Keratinocyte (primary cell): ENCODE measurements around the gene CHAC2. TPM values are rescaled to one million over a fixed set of nuclear protein-coding genes. Genes with fewer than 3 reads are reported as not detected.
A peak's percentile ranks its signal among the peaks of the same experiment; 100 is the strongest.

Experiments
- DNase-seq: peaks from one replicate; pipeline ENCODE4 v3.0.0-alpha.2; 2011; ENCODE audit warnings: low read depth, missing footprints, low spot score
- FAIRE-seq: peaks from 2 replicates; lab custom pipeline; 2011; peaks lifted over from hg19 to GRCh38; lab: Jason Lieb, UNC
- H2AFZ ChIP-seq: 2 replicates; pipeline ENCODE4 v1.6.0; 2012; ENCODE audit warnings: low read length, control low read depth, inconsistent platforms; ENCODE audit not compliant: control insufficient read depth
- H3K27ac ChIP-seq: 2 replicates; pipeline ENCODE4 v1.5.1; 2011; ENCODE audit warnings: low read length; ENCODE audit not compliant: control insufficient read depth, insufficient read depth
- H3K27me3 ChIP-seq: 3 replicates; pipeline ENCODE4 v1.6.0; 2011; ENCODE audit warnings: low read length; ENCODE audit not compliant: control insufficient read depth, insufficient read depth; ENCODE audit errors: extremely low read depth
- H3K36me3 ChIP-seq, 2 experiments: 2 replicates in 1 of 2; 3 replicates in 1 of 2; pipeline ENCODE4 v1.5.1; 2011; ENCODE audit warnings: low read length in 2 of 2, mild to moderate bottlenecking in 1 of 2; ENCODE audit not compliant: control insufficient read depth in 2 of 2, insufficient read depth in 2 of 2; ENCODE audit errors: extremely low read depth in 1 of 2
- H3K4me1 ChIP-seq: 3 replicates; pipeline ENCODE4 v1.5.1; 2011; ENCODE audit warnings: low read length; ENCODE audit not compliant: control insufficient read depth, insufficient read depth; ENCODE audit errors: extremely low read depth
- H3K4me2 ChIP-seq: 3 replicates; pipeline ENCODE4 v1.6.0; 2011; ENCODE audit warnings: low read depth, low read length; ENCODE audit not compliant: control insufficient read depth, insufficient read depth; ENCODE audit errors: extremely low read depth
- H3K4me3 ChIP-seq, 3 experiments: fragments of 200-600 bp in 1 of 3; sonication (generic) in 1 of 3; 2 replicates in 2 of 3; 3 replicates in 1 of 3; pipeline ENCODE4 v1.5.1; 2011 to 2016; ENCODE audit warnings: low read length in 3 of 3, mild to moderate bottlenecking in 3 of 3, control low read depth in 2 of 3, inconsistent platforms in 1 of 3, low read depth in 1 of 3, mixed read lengths in 1 of 3, mixed run types in 1 of 3, moderate library complexity in 1 of 3; ENCODE audit not compliant: control insufficient read depth in 2 of 3, insufficient read depth in 2 of 3; ENCODE audit errors: extremely low read depth in 1 of 3
- H3K79me2 ChIP-seq: 2 replicates; pipeline ENCODE4 v1.6.0; 2012; ENCODE audit warnings: low read length; ENCODE audit not compliant: control insufficient read depth, insufficient read depth
- H3K9ac ChIP-seq: 3 replicates; pipeline ENCODE4 v1.6.0; 2011; ENCODE audit warnings: low read length; ENCODE audit not compliant: control insufficient read depth, insufficient read depth; ENCODE audit errors: extremely low read depth
- H3K9me1 ChIP-seq: 3 replicates; pipeline ENCODE4 v1.6.0; 2011; ENCODE audit warnings: low read length; ENCODE audit not compliant: control insufficient read depth, insufficient read depth; ENCODE audit errors: extremely low read depth
- H3K9me3 ChIP-seq: 2 replicates; pipeline ENCODE4 v1.5.1; 2012; ENCODE audit warnings: low read depth, low read length; ENCODE audit not compliant: control insufficient read depth
- H4K20me1 ChIP-seq: 3 replicates; pipeline ENCODE4 v1.6.0; 2011; ENCODE audit warnings: low read length; ENCODE audit not compliant: control insufficient read depth, insufficient read depth; ENCODE audit errors: extremely low read depth
- EZH2 ChIP-seq: IDR thresholded peaks from one replicate; pipeline ENCODE4 v1.6.1; 2012; ENCODE audit warnings: inconsistent platforms, mild to moderate bottlenecking, low read length, moderate library complexity
- dilution Hi-C: fragments of 300-500 bp; cut with MboI; formaldehyde crosslinking; loops from one replicate; pipeline ENCODE4 v1.7.0; 2020; ENCODE audit warnings: low sequenced_read_pairs; ENCODE audit not compliant: extremely low pct_ligation_motif_present
- polyA plus RNA-seq, 5 experiments: library from polyadenylated mRNA; depleted of rRNA in 3 of 5; stranded (reverse) in 3 of 5; stranded (forward) in 1 of 5; unstranded in 1 of 5; fragments of >200 nt; gene quantifications; 1 replicate in 1 of 5; 2 replicates in 3 of 5; 3 replicates in 1 of 5; pipeline versions ENCODE4 v1.2.1 to v1.2.3, GENCODE V29; 2011 to 2012; ENCODE audit warnings: missing spikeins in 2 of 5, low read depth in 1 of 5, low replicate concordance in 1 of 5
- TF ChIP-seq, protein P1 (sequence below), 3 experiments: IDR thresholded peaks in 1 of 3; conservative IDR thresholded peaks in 1 of 3; optimal IDR thresholded peaks in 1 of 3; 2 replicates in 2 of 3; 3 replicates in 1 of 3; pipeline versions ENCODE3 to v1.5.1; 2011; ENCODE audit warnings: low read length in 3 of 3, mild to moderate bottlenecking in 3 of 3, moderate library complexity in 2 of 3, control low read depth in 1 of 3, inconsistent platforms in 1 of 3; ENCODE audit not compliant: insufficient read depth in 2 of 3; ENCODE audit errors: extremely low read depth in 1 of 3

CHAC2 gene
- polyA plus RNA-seq, 1 donor (not counting 4 experiments of a cell fraction or from before 2014, with no cell fraction given): 10.9 TPM

GRCh38 chr2:53740170-53740569 is 27.4 kb upstream of the CHAC2 start:
- no peaks in the 10 kb centered on the region for H4K20me1 ChIP-seq
- dilution Hi-C loops: no loop called here
- TF ChIP-seq EZH2: no peak
- TF ChIP-seq, protein P1, sequence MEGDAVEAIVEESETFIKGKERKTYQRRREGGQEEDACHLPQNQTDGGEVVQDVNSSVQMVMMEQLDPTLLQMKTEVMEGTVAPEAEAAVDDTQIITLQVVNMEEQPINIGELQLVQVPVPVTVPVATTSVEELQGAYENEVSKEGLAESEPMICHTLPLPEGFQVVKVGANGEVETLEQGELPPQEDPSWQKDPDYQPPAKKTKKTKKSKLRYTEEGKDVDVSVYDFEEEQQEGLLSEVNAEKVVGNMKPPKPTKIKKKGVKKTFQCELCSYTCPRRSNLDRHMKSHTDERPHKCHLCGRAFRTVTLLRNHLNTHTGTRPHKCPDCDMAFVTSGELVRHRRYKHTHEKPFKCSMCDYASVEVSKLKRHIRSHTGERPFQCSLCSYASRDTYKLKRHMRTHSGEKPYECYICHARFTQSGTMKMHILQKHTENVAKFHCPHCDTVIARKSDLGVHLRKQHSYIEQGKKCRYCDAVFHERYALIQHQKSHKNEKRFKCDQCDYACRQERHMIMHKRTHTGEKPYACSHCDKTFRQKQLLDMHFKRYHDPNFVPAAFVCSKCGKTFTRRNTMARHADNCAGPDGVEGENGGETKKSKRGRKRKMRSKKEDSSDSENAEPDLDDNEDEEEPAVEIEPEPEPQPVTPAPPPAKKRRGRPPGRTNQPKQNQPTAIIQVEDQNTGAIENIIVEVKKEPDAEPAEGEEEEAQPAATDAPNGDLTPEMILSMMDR (optimal IDR thresholded peaks at IDR 0.05 in 1 of 3, IDR thresholded peaks at IDR 0.05 in 1 of 3, conservative IDR thresholded peaks at IDR 0.05 in 1 of 3; ENCODE audit: extremely low read depth in 1 of 3, insufficient read depth in 2 of 3, low read length in 3 of 3): peak in 1 of 3 experiments; percentile 24
- no peak overlapping the region for H3K27ac ChIP-seq
- no peak overlapping the region for H3K4me3 ChIP-seq
- H3K79me2 ChIP-seq: no peaks in the 10 kb centered on the region
- H3K4me2 ChIP-seq: no peak overlapping the region
- no peak overlapping the region for H3K9ac ChIP-seq
- no peaks in the 10 kb centered on the region for H3K36me3 ChIP-seq
- no peaks in the 10 kb centered on the region for H3K9me3 ChIP-seq
- DNase-seq (no peak), FAIRE-seq (no peak)
- no peaks in the 10 kb centered on the region for H3K27me3 ChIP-seq
- no peak overlapping the region for H2AFZ ChIP-seq
- H3K4me1 ChIP-seq: no peaks in the 10 kb centered on the region
- H3K9me1 ChIP-seq: no peaks in the 10 kb centered on the region

DNA sequence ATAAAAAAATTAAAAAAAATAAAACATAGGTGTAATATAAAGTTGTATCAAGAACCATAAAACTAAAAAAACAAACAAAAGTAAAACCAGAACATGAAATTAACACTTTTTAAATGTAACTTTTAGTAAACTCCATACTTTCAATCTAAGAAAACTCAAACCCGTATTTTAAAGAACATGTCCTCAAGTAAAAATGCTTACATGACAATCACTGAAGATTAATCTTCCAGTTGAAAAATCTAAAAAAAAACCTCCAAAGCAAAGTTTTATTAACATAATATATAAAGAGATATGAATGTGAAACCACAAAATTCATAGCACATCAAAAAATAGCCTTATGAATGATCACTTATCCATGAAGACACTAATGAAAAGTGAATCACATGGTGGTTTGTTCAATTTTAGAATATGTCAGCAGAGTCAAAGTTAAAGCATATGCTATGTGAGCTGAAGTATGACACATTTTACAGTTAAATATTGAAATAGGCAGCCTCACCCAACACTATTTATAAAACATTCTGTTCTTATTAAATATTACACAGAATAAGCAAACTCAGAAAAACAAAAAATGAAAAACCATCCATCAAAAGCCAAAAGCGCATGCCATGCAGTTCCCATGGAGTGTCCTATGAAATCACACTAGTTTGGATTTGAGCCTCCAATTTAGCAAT is 23.1 kb upstream of the CHAC2 start:
- H3K9me1 ChIP-seq: no peaks in the 10 kb centered on the region
- H2AFZ ChIP-seq: no peak overlapping the region
- H3K9me3 ChIP-seq: no peaks in the 10 kb centered on the region
- no peak overlapping the region for H3K4me2 ChIP-seq
- H3K27me3 ChIP-seq: no peaks in the 10 kb centered on the region
- no peak overlapping the region for H3K27ac ChIP-seq
- H3K36me3 ChIP-seq: no peaks in the 10 kb centered on the region
- H3K4me3 ChIP-seq: no peak overlapping the region
- dilution Hi-C loops: no loop called here
- FAIRE-seq: no peak
- DNase-seq: no peak
- no peak for TF ChIP-seq EZH2
- TF ChIP-seq, protein P1 (optimal IDR thresholded peaks at IDR 0.05 in 1 of 3, IDR thresholded peaks at IDR 0.05 in 1 of 3, conservative IDR thresholded peaks at IDR 0.05 in 1 of 3; ENCODE audit: extremely low read depth in 1 of 3, insufficient read depth in 2 of 3, low read length in 3 of 3): no peak
- H3K9ac ChIP-seq: no peak overlapping the region
- no peaks in the 10 kb centered on the region for H4K20me1 ChIP-seq
- H3K4me1 ChIP-seq: no peaks in the 10 kb centered on the region
- no peaks in the 10 kb centered on the region for H3K79me2 ChIP-seq
